Spleen (tissue), 11 donors: ENCODE data around the gene PRKCZ. TPM values are rescaled to one million over a fixed set of nuclear protein-coding genes. Genes with fewer than 3 reads are reported as not detected.

Experiments
- DNase-seq: peaks from one replicate; pipeline ENCODE4 v3.0.0-alpha.2; 2020
- H3K27ac ChIP-seq, 8 donors: fragments of 200-600 bp; sonication (generic) in 7 of 8; 1 replicate in 4 of 8; 2 replicates in 4 of 8; pipeline versions ENCODE4 v1.5.0 to v1.8.0; 2016 to 2021; ENCODE audit warnings: inconsistent platforms in 4 of 8, mild to moderate bottlenecking in 4 of 8, moderate library complexity in 1 of 8
- H3K27me3 ChIP-seq, 7 donors: fragments of 200-600 bp; sonication (generic) in 6 of 7; replicated peaks in 1 of 7; 1 replicate in 4 of 7; 2 replicates in 3 of 7; pipeline versions ENCODE4 v1.5.0 to v1.8.0; 2016 to 2021; ENCODE audit warnings: inconsistent platforms in 3 of 7, mild to moderate bottlenecking in 1 of 7
- H3K36me3 ChIP-seq, 6 donors: fragments of 200-600 bp; sonication (generic) in 5 of 6; 1 replicate in 4 of 6; 2 replicates in 2 of 6; pipeline versions ENCODE4 v1.5.0 to v1.8.0; 2016 to 2021; ENCODE audit warnings: inconsistent platforms in 2 of 6
- H3K4me1 ChIP-seq, 6 donors: fragments of 200-600 bp; sonication (generic) in 5 of 6; 1 replicate in 3 of 6; 2 replicates in 3 of 6; pipeline versions ENCODE4 v1.5.0 to v1.8.0; 2016 to 2021; ENCODE audit warnings: inconsistent platforms in 3 of 6
- H3K4me3 ChIP-seq, 8 donors: fragments of 200-600 bp; sonication (generic) in 7 of 8; 1 replicate in 4 of 8; 2 replicates in 4 of 8; pipeline versions ENCODE4 v1.5.0 to v1.8.0; 2016 to 2021; ENCODE audit warnings: inconsistent platforms in 4 of 8, mild to moderate bottlenecking in 4 of 8, moderate library complexity in 2 of 8
- H3K9me3 ChIP-seq, 8 donors: fragments of 200-600 bp; sonication (generic) in 7 of 8; 1 replicate in 4 of 8; 2 replicates in 4 of 8; pipeline versions ENCODE4 v1.5.0 to v1.8.0; 2016 to 2021; ENCODE audit warnings: inconsistent platforms in 4 of 8
- CTCF ChIP-seq, 11 experiments: fragments of 200-600 bp in 7 of 11; fragments of 450-650 bp in 4 of 11; sonication (generic) in 4 of 11; IDR thresholded peaks in 8 of 11; conservative IDR thresholded peaks in 3 of 11; 1 replicate in 7 of 11; 2 replicates in 4 of 11; pipeline versions ENCODE4 v1.4.0 to v1.8.0; 2016 to 2021; ENCODE audit warnings: antibody characterized with exemption in 11 of 11, inconsistent platforms in 4 of 11, mild to moderate bottlenecking in 1 of 11
- POLR2A ChIP-seq, 3 donors: fragments of 450-650 bp; IDR thresholded peaks; one replicate each; pipeline ENCODE4 v1.5.1; 2017; ENCODE audit warnings: antibody characterized with exemption in 3 of 3, mild to moderate bottlenecking in 1 of 3
- POLR2AphosphoS5 ChIP-seq, 3 donors: sonication (generic); formaldehyde crosslinking; IDR thresholded peaks; one replicate each; pipeline ENCODE4 v1.5.1; 2017; ENCODE audit warnings: antibody characterized with exemption in 3 of 3
- WGBS, 5 donors: extraction: QIAGEN DNeasy Blood & Tissue Kit in 3 of 5; methylation state at CpG; one replicate each; pipeline versions ENCODE4 v1.1.5 to v1.1.7; 2013 to 2018; 5-methylcytosine and 5-hydroxymethylcytosine counted together
- intact Hi-C: fragments of 100-400 bp; cut with DNase I; formaldehyde crosslinking; loops from one replicate; pipeline ENCODE4 v1.15.0; 2023; ENCODE audit warnings: low total_unique reads
- polyA plus RNA-seq, 3 donors: library from polyadenylated mRNA; stranded (reverse); fragments of 200-250 nt; gene quantifications; one replicate each; pipeline ENCODE4 v1.2.1, GENCODE V29; 2013
- total RNA-seq, 7 donors: library from RNA; depleted of rRNA in 3 of 7; stranded (reverse); fragments of >200 nt in 3 of 7; fragmentation: NEBNext Ultra II Directional in 4 of 7; extraction: Animal tissue kit (Norgen Biotek cat#: 25700) in 4 of 7; gene quantifications; one replicate each; pipeline versions ENCODE4 v1.1.0 to v1.2.1, GENCODE V29; 2016 to 2021
- donor health status: healthy with polysubstance abuse.
- donor health status: DM: no; HTN: no; CAD: no; lungs with moderate emphysema.
- donor health status: DM: no; HTN: no; CAD: no.
- donor health status: Bipolar disorder and iron deficiency.
- donor health status: healthy.
- donor health status: DM: no; HTN: no; CAD: no.
- donor health status: DM: yes; HTN: yes; CAD: no.

PRKCZ gene
- total and polyA plus RNA-seq, 10 donors: 17.6 to 61.8 (median 34.0) TPM

- intact Hi-C loops: no loop called here
- H3K27ac ChIP-seq: no peak overlapping the region
- no peaks in the 10 kb centered on the region for H3K27me3 ChIP-seq
- peaks cover 0 to 14% (median 5%) of the 10 kb centered on the region in 6 donors for H3K4me1 ChIP-seq
- no peak overlapping the region for H3K4me3 ChIP-seq
- no peak for DNase-seq
- no peak for TF ChIP-seq POLR2A (IDR thresholded peaks at IDR 0.05)
- no peak for TF ChIP-seq POLR2AphosphoS5 (IDR thresholded peaks at IDR 0.05)
- no peak for TF ChIP-seq CTCF (IDR thresholded peaks at IDR 0.05 in 8 of 11, conservative IDR thresholded peaks at IDR 0.05 in 3 of 11)
- WGBS, 5 donors: 84 to 89% (median 86%) methylated on average over 28 to 37 of the region's 37 CpGs
- H3K9me3 ChIP-seq: no peaks in the 10 kb centered on the region
- H3K36me3 ChIP-seq: peaks cover 0 to 25% (median 6%) of the 10 kb centered on the region in 6 donors
Measured at GRCh38 chr1:2106659-2107405, 56.6 kb downstream of the PRKCZ start.

- WGBS, 5 donors: 85 to 90% (median 88%) methylated on average over 16 to 23 of the region's 23 CpGs
- intact Hi-C loops: no loop called here
- no peak for DNase-seq
- Histone ChIP-seq H3K4me1 (peaks cover 0 to 22% (median 14%) of the 10 kb centered on the region in 6 donors), H3K9me3 (no peaks in the 10 kb centered on the region), H3K4me3 (no peak overlapping the region), H3K27ac (no peak overlapping the region), H3K27me3 (no peaks in the 10 kb centered on the region), H3K36me3 (peaks cover 0 to 23% (median 6%) of the 10 kb centered on the region in 6 donors)
- no peak for TF ChIP-seq POLR2A (IDR thresholded peaks at IDR 0.05)
- TF ChIP-seq POLR2AphosphoS5 (IDR thresholded peaks at IDR 0.05): no peak
- no peak for TF ChIP-seq CTCF (IDR thresholded peaks at IDR 0.05 in 8 of 11, conservative IDR thresholded peaks at IDR 0.05 in 3 of 11)
Measured at GRCh38 chr1:2107586-2108212, 57.5 kb downstream of the PRKCZ start.

- no peaks in the 10 kb centered on the region for H3K9me3 ChIP-seq
- H3K27me3 ChIP-seq: no peaks in the 10 kb centered on the region
- DNase-seq: no peak
- peaks cover 0 to 21% (median 6%) of the 10 kb centered on the region in 6 donors for H3K36me3 ChIP-seq
- H3K27ac ChIP-seq: no peak overlapping the region
- WGBS, 5 donors: 75 to 84% (median 80%) methylated on average over 13 to 33 of the region's 33 CpGs
- no peak overlapping the region for H3K4me3 ChIP-seq
- TF ChIP-seq POLR2AphosphoS5 (IDR thresholded peaks at IDR 0.05) (peak in 1 of 3 donors; percentile 25), POLR2A (IDR thresholded peaks at IDR 0.05) (no peak), CTCF (IDR thresholded peaks at IDR 0.05 in 8 of 11, conservative IDR thresholded peaks at IDR 0.05 in 3 of 11) (peak in 1 of 11 experiments; percentile 25)
- H3K4me1 ChIP-seq: peaks cover 0 to 29% (median 19%) of the 10 kb centered on the region in 6 donors
- intact Hi-C loops: no loop called here
Measured at GRCh38 chr1:2108213-2108876, 58.1 kb downstream of the PRKCZ start.
